Stimulated activated naive CD8-positive, alpha-beta T cell treated with anti-CD3 and anti-CD28 coated beads, Interleukin-15, amount 100 ng/mL, for 72 hours (primary cell): ENCODE results near the gene TMEM217.

Source experiments
- ATAC-seq: fragments of 150-1000 bp; cut with Tn5 transposase; 2 replicates; pipeline ENCODE4 v1.10.0; 2021; ENCODE audit warnings: mild to moderate bottlenecking, moderate library complexity
- DNase-seq, 2 donors: peaks; one replicate each; pipeline ENCODE4 v3.0.0; 2021 to 2022
- H3K27ac Mint-ChIP-seq, 2 donors: one replicate each; pipeline ENCODE4 v1.8.0; 2022; ENCODE audit warnings: mild to moderate bottlenecking in 2 of 2, mixed read lengths in 2 of 2, moderate library complexity in 2 of 2
- H3K27me3 Mint-ChIP-seq: one replicate; pipeline ENCODE4 v1.8.0; 2022; ENCODE audit warnings: mixed read lengths
- H3K4me1 Mint-ChIP-seq: one replicate; pipeline ENCODE4 v1.8.0; 2022; ENCODE audit warnings: mild to moderate bottlenecking, mixed read lengths
- H3K4me3 Mint-ChIP-seq, 2 donors: one replicate each; pipeline ENCODE4 v1.8.0; 2022; ENCODE audit warnings: mild to moderate bottlenecking in 2 of 2, mixed read lengths in 2 of 2, moderate library complexity in 1 of 2
- H3K9me3 Mint-ChIP-seq, 2 donors: one replicate each; pipeline ENCODE4 v1.8.0; 2022; ENCODE audit warnings: mixed read lengths in 2 of 2

TMEM217 gene

GRCh38 chr6:37162740-37163139 lies 95.2 kb downstream of the TMEM217 start:
- no peak overlapping the region for H3K27ac Mint-ChIP-seq
- peaks cover 12% of the 10 kb centered on the region for H3K4me1 Mint-ChIP-seq
- no peak for DNase-seq
- no peaks in the 10 kb centered on the region for H3K9me3 Mint-ChIP-seq
- H3K4me3 Mint-ChIP-seq, result no peak overlapping the region
- ATAC-seq, result no peak
- H3K27me3 Mint-ChIP-seq, result no peaks in the 10 kb centered on the region
